CD4-positive, alpha-beta T cell treated with Interleukin-21 for 1 hour (primary cell): ENCODE data around the gene ZNF319.
"Not testable (repeated sequence)": the region's sequence is repeated elsewhere in the genome, so short reads cannot be mapped to it uniquely, and the experiment has no call there.

Experiments
- DNase-seq: peaks from one replicate; pipeline ENCODE4 v3.0.0-alpha.2; 2020

The ZNF319 gene

GRCh38 chr16:57996406-57997175 is 3.9 kb downstream of the ZNF319 start:
- DNase-seq = no peak

GRCh38 chr16:57995721-57996405 is 4.6 kb downstream of the ZNF319 start:
- no peak for DNase-seq

GRCh38 chr16:57994778-57995177 is 5.7 kb downstream of the ZNF319 start:
- peak; percentile 59 for DNase-seq

GRCh38 chr16:57994361-57994760 is 6.1 kb downstream of the ZNF319 start:
- DNase-seq = no peak

- no peak for DNase-seq
Measured at GRCh38 chr16:57993897-57994296, 6.6 kb downstream of the ZNF319 start.

GRCh38 chr16:57993438-57993837 is 7.0 kb downstream of the ZNF319 start:
- DNase-seq = no peak

- DNase-seq = no peak
Measured at GRCh38 chr16:57992084-57992483, 8.4 kb downstream of the ZNF319 start.

GRCh38 chr16:57991551-57992059 is 8.9 kb downstream of the ZNF319 start:
- no peak for DNase-seq

GRCh38 chr16:57988929-57989328 is 11.5 kb downstream of the ZNF319 start:
- no peak for DNase-seq

- no peak for DNase-seq
Measured at GRCh38 chr16:57987441-57988177, 12.9 kb downstream of the ZNF319 start.

- DNase-seq = no peak
Measured at GRCh38 chr16:57986196-57986595, 14.3 kb downstream of the ZNF319 start.

GRCh38 chr16:57985204-57986181 is 15.0 kb downstream of the ZNF319 start:
- no peak for DNase-seq

GRCh38 chr16:57984443-57985203 is 15.8 kb downstream of the ZNF319 start:
- peak; percentile 95 for DNase-seq

GRCh38 chr16:57982385-57982784 is 18.1 kb downstream of the ZNF319 start:
- no peak for DNase-seq

- no peak for DNase-seq
Measured at GRCh38 chr16:57981636-57982035, 18.8 kb downstream of the ZNF319 start.

- DNase-seq = no peak
Measured at GRCh38 chr16:57979006-57979585, 21.4 kb downstream of the ZNF319 start.

- DNase-seq = not testable (repeated sequence)
Measured at GRCh38 chr16:57978070-57978465, 22.4 kb downstream of the ZNF319 start.

- no peak for DNase-seq
Measured at GRCh38 chr16:57977418-57978069, 22.9 kb downstream of the ZNF319 start.

GRCh38 chr16:57976331-57976796 is 24.1 kb downstream of the ZNF319 start:
- no peak for DNase-seq

GRCh38 chr16:57972306-57972705 is 28.2 kb downstream of the ZNF319 start:
- DNase-seq = no peak
